GM21619 (cell line): Measurements from ENCODE around the gene AIF1L.

Source experiments
- ATAC-seq: cut with Tn5 transposase; IDR thresholded peaks from one replicate; pipeline ENCODE4 v1.9.1; 2021; ENCODE audit not compliant: unreplicated experiment

Gene AIF1L

GRCh38 chr9:131096269-131097125, at the start of gene AIF1L:
TSS of gene AIF1L (plus strand) at chr9:131096531. CDS start at chr9:131096630, 99 bp downstream.
- ATAC-seq = no peak

DNA sequence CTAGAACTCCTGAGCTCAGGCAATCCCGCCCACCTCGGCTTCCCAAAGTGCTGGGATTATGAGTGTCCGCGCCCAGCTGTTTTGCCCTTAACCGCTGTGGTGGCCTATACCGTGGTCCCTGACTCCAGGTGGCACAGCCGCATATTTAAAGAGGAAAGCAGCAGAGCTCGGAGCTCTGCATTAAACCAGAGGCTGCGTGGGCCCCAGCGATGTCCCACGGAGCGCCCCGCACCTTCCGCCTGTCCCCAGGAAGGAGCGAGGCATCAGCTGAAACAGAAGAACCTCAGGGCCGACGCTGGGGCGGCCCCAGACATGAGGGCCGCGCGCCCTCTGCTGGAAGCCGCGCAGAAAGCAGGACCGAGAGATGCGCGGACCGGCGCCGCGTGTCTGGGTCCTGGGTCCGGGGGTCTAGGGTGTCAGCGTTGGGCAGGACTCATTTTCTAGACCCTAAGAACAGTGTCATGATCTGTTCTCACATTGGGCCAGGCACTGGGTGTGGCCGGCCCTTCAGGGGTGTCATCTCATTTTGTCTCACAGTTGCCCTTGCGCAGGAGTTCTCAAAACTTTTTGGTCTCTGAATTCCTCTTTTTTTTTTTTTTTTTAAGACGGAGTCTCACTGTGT, 49.6 kb upstream of the AIF1L start:
- ATAC-seq = no peak

DNA sequence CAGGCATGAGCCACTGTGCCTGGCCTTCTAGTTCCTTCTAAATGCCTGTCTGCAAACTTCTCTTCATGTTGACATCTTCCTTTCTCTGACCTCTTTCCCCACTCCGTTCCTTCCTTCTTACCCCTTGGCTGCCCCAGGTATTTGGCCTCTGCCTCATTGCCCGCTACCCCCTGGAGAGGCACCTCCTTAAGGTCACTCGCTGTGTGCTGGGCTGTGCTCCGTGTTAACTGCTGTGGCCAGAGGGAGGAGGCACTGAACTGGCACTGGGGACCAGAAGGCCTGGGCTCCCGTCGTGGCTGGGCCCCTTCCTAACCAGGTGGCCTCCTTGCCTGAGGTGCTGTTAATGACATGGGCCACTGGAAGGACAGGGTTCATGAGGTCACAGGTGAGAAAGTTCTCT, 48.0 kb upstream of the AIF1L start:
- ATAC-seq = no peak

DNA sequence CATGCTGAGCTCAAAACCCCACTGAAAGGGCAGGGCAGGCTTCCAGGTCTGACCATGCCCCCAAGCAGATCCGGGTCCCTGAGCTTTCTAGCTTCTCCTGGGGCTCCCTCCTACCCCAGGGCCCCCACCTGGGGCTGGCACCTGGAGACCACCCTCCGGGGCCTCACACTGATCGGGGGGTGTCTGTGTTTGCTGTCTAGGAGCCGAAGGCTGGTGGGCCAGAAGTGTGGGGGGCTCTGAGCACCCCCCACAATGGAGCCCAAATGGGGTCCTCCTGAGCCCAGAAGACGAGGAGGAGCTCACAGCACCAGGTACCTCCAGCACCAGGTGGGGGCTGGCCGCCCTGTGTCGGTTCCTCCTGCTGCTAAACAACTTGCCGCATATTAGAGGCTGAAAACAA, 47.5 kb upstream of the AIF1L start:
- ATAC-seq = no peak

DNA sequence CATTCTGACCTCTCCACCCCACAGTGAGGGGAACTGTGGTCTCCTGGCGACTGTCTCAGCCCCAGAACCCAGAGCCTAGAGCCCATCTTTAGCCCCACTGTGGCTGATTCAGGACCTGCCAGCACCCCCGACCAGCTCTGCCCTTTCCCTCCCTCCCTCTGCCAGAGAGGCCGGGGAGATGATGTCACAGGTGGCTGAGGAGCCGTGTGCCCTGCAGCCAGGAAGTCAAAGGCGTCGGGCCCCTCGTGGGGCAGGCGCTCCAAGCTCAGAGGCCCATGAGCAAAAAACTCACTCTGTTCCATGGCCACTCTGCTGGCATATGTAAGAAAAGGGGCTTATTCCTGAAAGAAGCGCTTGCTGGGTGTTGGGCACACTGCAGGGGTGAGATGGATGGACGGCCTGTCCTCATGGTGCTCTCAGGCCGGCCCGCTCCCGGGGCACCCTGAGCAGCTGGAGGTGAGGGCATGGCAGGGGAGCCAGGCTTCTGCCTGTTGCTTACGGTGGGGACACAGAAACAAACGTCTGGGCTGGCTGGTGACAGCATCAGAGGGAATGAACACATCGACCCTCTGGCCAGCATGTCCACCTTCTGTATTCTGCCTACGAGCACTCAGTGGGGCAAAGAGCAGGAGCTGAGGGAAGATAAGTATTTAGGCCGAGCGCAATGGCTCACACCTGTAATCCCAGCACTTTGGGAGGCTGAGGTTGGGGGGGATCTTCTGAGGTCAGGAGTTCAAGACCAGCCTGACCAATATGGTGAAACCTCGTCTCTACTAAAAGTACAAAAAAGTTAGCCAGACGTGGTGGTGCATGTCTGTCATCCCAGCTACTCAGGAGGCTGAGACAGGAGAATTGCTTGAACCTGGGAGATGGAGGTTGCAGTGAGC, 46.3 kb upstream of the AIF1L start:
- ATAC-seq = no peak

GRCh38 chr9:131050831-131051230, 45.5 kb upstream of the AIF1L start:
- no peak for ATAC-seq

- no peak for ATAC-seq
These were observed 44.5 kb upstream of the AIF1L start for GRCh38 chr9:131051592-131052517.

DNA sequence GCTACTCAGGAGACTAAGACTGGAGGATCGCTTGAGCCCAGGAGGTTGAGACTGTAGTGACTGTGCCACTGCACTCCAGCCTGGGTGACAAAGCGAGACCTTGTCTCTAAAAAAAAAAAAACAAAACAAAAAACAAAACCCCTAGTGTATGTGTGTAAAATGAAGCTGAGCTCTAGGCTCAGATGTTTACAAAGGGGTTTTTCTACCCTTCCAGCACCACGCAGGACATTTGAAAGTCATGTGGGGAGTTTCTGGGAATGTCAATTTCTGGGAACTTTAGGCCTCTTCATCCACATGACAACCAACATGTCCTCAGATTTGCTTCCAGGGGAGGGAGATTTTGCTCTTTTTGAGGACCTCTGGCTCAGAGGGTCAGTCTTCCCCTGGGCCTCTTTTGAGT, 42.4 kb upstream of the AIF1L start:
- no peak for ATAC-seq

DNA sequence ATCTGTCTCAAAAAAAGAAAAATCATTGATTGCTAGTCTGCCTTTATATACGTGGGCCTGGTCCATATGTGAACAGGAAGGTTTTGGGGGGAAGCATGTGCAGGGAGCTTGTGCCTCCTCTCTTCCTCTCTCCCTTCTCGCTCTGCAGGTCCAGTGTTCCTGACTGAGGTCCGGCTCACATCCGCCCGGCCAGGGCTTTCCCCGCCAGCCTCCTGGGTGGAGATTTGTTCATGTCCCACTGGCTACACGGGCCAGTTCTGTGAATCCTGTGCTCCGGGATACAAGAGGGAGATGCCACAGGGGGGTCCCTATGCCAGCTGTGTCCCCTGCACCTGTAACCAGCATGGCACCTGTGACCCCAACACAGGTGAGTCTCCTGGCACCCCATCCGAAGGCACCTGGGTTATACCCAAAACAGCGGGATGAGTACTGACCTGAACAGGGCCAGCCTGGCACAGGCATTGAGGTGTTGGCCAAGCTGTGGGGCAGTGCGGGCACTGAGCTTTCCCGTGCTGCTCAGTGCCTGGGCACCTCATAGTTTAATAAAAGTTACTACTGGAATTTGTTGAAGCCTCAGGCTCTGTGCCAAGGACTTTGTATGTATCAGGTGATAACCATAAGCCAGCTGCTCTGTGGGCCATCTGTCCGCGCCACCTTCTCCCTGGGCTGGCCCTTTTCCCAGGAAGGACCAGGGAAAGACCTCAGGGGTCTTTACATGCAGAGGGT, 39.4 kb upstream of the AIF1L start:
- ATAC-seq = no peak

DNA sequence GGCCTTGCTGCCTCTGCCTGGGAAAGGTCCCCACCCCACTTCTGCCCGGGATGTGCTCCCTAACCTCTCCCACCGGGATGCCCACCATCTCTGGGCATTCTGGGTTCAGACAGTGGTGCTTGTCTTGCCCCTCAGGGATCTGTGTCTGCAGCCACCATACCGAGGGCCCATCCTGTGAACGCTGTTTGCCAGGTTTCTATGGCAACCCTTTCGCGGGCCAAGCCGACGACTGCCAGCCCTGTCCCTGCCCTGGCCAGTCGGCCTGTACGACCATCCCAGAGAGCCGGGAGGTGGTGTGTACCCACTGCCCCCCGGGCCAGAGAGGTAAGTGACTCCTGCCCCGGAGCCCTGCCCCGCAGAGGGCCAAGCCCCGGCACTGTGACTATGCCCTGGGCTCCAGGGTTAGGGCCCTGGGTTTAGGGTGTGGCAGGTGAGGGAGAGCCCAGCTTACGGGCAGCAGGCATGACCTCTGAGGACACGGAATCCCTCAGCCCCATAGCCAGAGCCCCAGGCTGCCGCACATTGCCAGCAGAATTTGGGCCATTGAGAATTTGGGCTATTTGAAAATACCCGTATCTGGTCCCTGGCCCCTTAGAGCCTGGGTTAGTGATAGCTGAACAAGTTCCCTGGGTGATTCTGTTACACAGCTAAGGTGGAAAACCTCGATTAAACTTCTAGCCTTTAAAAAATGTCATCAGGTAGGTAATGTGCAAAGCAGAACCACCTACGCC, 35.3 kb upstream of the AIF1L start:
- no peak for ATAC-seq

GRCh38 chr9:131062969-131063368, 33.4 kb upstream of the AIF1L start:
- ATAC-seq = no peak

DNA sequence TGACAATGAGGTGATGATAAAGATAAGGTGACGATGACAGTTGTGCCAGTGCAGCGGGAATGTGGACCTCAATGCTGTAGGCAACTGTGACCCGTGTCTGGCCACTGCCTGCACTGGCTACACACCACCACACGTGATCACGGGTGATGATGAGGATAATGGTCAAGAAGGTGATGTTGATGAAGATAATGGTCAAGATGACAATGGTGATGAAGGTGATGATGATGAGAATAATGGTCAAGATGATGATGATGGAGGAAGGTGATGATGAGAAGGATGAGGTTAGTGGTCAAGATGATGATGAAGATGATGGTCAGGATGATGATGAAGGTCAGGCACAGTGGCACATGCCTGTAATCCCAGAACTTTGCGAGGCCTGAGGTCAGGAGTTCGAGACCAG, 30.7 kb upstream of the AIF1L start:
- ATAC-seq = no peak

DNA sequence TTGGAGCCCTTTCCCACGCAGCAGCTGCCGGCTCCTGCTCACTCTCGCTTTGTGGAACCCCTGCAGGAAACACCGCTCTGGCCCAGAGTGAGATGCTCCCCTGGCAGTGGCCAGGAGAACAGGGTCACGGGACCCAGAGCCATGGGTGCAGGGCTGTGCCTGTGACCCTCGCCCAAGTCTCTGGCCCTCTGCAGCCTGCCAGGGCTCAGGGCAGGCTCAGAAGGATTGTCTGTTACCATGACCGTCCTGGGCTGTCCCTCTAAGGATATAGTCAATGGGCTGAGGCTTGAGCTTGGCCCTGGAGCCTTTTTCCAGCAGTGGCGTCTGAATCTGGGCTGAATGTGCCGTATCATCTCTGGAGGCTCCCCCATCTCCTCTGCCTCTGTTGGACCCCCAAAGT, 28.7 kb upstream of the AIF1L start:
- no peak for ATAC-seq

GRCh38 chr9:131068076-131068816, 28.1 kb upstream of the AIF1L start:
- ATAC-seq = no peak

DNA sequence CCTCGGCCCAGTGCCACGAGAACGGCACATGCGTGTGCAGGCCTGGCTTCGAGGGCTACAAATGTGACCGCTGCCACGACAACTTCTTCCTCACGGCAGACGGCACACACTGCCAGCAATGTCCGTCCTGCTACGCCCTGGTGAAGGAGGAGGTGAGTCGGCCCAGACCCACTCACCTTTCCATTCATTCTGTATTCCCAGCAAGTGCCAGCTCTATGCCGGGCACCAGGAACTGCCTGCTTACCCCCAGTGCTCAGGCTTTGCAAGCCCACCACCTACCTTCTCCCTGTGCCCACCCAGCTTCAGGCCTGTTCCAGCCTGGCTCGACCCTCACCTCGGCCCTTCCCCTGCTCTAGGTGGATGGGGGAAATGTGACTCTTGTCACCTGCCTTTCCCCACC, 26.6 kb upstream of the AIF1L start:
- ATAC-seq = no peak

DNA sequence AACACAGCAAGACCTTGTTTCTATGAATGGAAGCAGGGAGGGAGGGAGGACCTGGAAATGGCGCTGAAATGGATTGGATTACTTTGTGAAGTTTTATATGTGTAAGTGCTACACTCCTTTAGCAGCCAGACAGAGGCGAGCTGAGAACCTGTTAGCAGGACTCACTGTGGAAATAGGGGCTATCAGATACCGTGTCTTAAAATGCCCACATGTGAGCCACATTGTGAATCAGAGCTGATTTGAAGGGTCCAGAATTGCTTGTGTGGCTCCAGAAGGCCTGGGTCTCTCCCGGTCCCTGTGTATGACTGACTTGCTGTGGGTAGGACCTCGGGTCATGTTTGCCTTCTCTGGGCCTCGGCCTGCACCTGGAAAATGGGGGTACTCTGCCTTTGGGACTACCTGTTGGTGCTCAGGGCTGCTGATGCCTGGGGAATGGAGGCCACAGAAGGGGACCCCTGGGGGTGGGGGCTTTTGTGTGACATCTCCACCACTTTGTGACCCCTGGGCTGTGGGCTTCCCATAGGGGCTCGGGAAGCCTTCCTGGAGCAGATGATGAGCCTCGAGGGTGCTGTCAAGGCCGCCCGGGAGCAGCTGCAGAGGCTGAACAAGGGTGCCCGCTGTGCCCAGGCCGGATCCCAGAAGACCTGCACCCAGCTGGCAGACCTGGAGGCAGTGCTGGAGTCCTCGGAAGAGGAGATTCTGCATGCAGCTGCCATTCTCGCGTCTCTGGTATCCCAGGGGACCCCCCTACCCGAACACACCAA, 24.0 kb upstream of the AIF1L start:
- ATAC-seq = no peak

GRCh38 chr9:131072871-131073237, 23.5 kb upstream of the AIF1L start:
- no peak for ATAC-seq
